H1 (cell line): ENCODE measurements around the gene MRPL20. TPM values are rescaled to one million over a fixed set of nuclear protein-coding genes. Genes with fewer than 3 reads are reported as not detected.

Experiments
- CTCF ChIA-PET: fragments of 300-600 bp; sonication (Branson Sonifier 250); formaldehyde crosslinking; loops from one replicate; lab custom pipeline; 2021; ENCODE audit not compliant: partially characterized antibody; lab: Charles Lee
- POLR2A ChIA-PET: fragments of 300-600 bp; sonication (Branson Sonifier 250); formaldehyde crosslinking; loops from one replicate; lab custom pipeline; 2021; ENCODE audit warnings: inconsistent platforms; ENCODE audit not compliant: partially characterized antibody; lab: Charles Lee
- DNase-seq, 2 experiments: peaks; one replicate each; pipeline versions ENCODE4 v3.0.0 to v3.0.0-alpha.2; 2010 to 2022; ENCODE audit warnings: low spot score in 2 of 2, low read depth in 1 of 2, mixed read lengths in 1 of 2
- FAIRE-seq: peaks from 2 replicates; lab custom pipeline; 2011; peaks lifted over from hg19 to GRCh38; lab: Jason Lieb, UNC
- H2AFZ ChIP-seq: 2 replicates; pipeline ENCODE4 v1.8.1; 2012; ENCODE audit warnings: low read length, inconsistent platforms
- H2AK5ac ChIP-seq: 2 replicates; pipeline ENCODE4 v1.6.1; 2013; ENCODE audit warnings: low read depth, low read length
- H2BK120ac ChIP-seq: replicated peaks from 2 replicates; pipeline ENCODE3; 2013; ENCODE audit warnings: low read depth, low read length, inconsistent platforms
- H2BK12ac ChIP-seq: 2 replicates; pipeline ENCODE4 v1.6.1; 2013; ENCODE audit warnings: low read depth, low read length
- H2BK15ac ChIP-seq: 2 replicates; pipeline ENCODE4 v1.6.1; 2013; ENCODE audit warnings: low read length
- H2BK20ac ChIP-seq: 2 replicates; pipeline ENCODE4 v1.6.1; 2013; ENCODE audit warnings: low read length
- H2BK5ac ChIP-seq: 2 replicates; pipeline ENCODE4 v1.6.1; 2013; ENCODE audit warnings: low read depth, low read length
- H3K14ac ChIP-seq: 2 replicates; pipeline ENCODE4 v1.6.1; 2013; ENCODE audit warnings: inconsistent platforms; ENCODE audit not compliant: insufficient read length
- H3K18ac ChIP-seq: 2 replicates; pipeline ENCODE4 v1.6.1; 2013; ENCODE audit warnings: low read length; ENCODE audit errors: extremely low read depth
- H3K23ac ChIP-seq: 2 replicates; pipeline ENCODE4 v1.6.1; 2013; ENCODE audit warnings: inconsistent platforms; ENCODE audit not compliant: insufficient read length
- H3K23me2 ChIP-seq: 2 replicates; pipeline ENCODE4 v1.6.1; 2013; ENCODE audit warnings: low read depth, low read length
- H3K27ac ChIP-seq: 2 replicates; pipeline ENCODE4 v1.6.1; 2011; ENCODE audit warnings: low read depth, low read length, inconsistent platforms
- H3K27me3 ChIP-seq, 4 experiments: replicated peaks in 1 of 4; 1 replicate in 1 of 4; 2 replicates in 3 of 4; pipeline versions ENCODE4 v1.6.1 to v1.8.1; 2011 to 2013; ENCODE audit warnings: low read length in 3 of 4, mild to moderate bottlenecking in 3 of 4, inconsistent platforms in 2 of 4, mixed read lengths in 2 of 4, moderate library complexity in 1 of 4; ENCODE audit not compliant: control insufficient read depth in 3 of 4, insufficient read depth in 3 of 4; ENCODE audit errors: extremely low read depth in 1 of 4
- H3K36me3 ChIP-seq, 4 experiments: 2 replicates each; pipeline versions ENCODE4 v1.6.1 to v1.8.1; 2011 to 2013; ENCODE audit warnings: mild to moderate bottlenecking in 4 of 4, low read length in 3 of 4, moderate library complexity in 2 of 4, control low read depth in 1 of 4, inconsistent platforms in 1 of 4; ENCODE audit not compliant: insufficient read depth in 4 of 4, control insufficient read depth in 2 of 4
- H3K4ac ChIP-seq: replicated peaks from 2 replicates; pipeline ENCODE3; 2013; ENCODE audit warnings: low read length, low read depth, mixed read lengths, inconsistent platforms; ENCODE audit not compliant: insufficient read length
- H3K4me1 ChIP-seq, 4 experiments: replicated peaks in 1 of 4; 1 replicate in 1 of 4; 2 replicates in 3 of 4; pipeline versions ENCODE4 v1.6.1 to v1.8.1; 2011 to 2013; ENCODE audit warnings: low read length in 3 of 4, inconsistent platforms in 2 of 4, mixed read lengths in 1 of 4; ENCODE audit not compliant: insufficient read depth in 4 of 4, control insufficient read depth in 3 of 4
- H3K4me2 ChIP-seq, 2 experiments: 2 replicates each; pipeline versions ENCODE4 v1.6.1 to v1.8.1; 2011 to 2013; ENCODE audit warnings: low read depth in 2 of 2, low read length in 2 of 2, control low read depth in 1 of 2, inconsistent platforms in 1 of 2, mild to moderate bottlenecking in 1 of 2; ENCODE audit not compliant: insufficient read depth in 1 of 2
- H3K4me3 ChIP-seq, 4 experiments: fragments of 200-600, 300-600 bp in 1 of 4; sonication (generic), shearing (Covaris generic), sonication (Bioruptor Twin) in 1 of 4; 2 replicates each; pipeline versions ENCODE4 v1.5.1 to v1.8.1; 2011 to 2016; ENCODE audit warnings: low read length in 4 of 4, low read depth in 3 of 4, control low read depth in 2 of 4, inconsistent platforms in 2 of 4, mild to moderate bottlenecking in 2 of 4, mixed read lengths in 1 of 4, moderate library complexity in 1 of 4; ENCODE audit not compliant: insufficient read depth in 2 of 4; ENCODE audit errors: extremely low read depth in 1 of 4
- H3K56ac ChIP-seq: replicated peaks from 2 replicates; pipeline ENCODE3; 2013; ENCODE audit warnings: low read depth, mild to moderate bottlenecking, mixed read lengths, low read length, inconsistent platforms; ENCODE audit not compliant: insufficient read length
- H3K79me1 ChIP-seq: 2 replicates; pipeline ENCODE4 v1.6.1; 2013; ENCODE audit warnings: low read depth, low read length, control low read depth
- H3K79me2 ChIP-seq, 2 experiments: 2 replicates each; pipeline versions ENCODE4 v1.6.1 to v1.8.1; 2012 to 2013; ENCODE audit warnings: low read length in 2 of 2, mild to moderate bottlenecking in 2 of 2, inconsistent platforms in 1 of 2; ENCODE audit not compliant: insufficient read depth in 2 of 2, control insufficient read depth in 1 of 2
- H3K9ac ChIP-seq, 4 experiments: replicated peaks in 1 of 4; 1 replicate in 1 of 4; 2 replicates in 3 of 4; pipeline versions ENCODE4 v1.6.1 to v1.8.1; 2011 to 2013; ENCODE audit warnings: low read depth in 3 of 4, low read length in 3 of 4, control low read depth in 2 of 4, mild to moderate bottlenecking in 2 of 4, moderate library complexity in 2 of 4, inconsistent platforms in 1 of 4; ENCODE audit errors: extremely low read depth in 1 of 4
- H3K9me3 ChIP-seq, 2 experiments: 2 replicates each; pipeline versions ENCODE4 v1.6.1 to v1.8.1; 2012 to 2013; ENCODE audit warnings: mild to moderate bottlenecking in 2 of 2, moderate library complexity in 2 of 2, control low read depth in 1 of 2, inconsistent platforms in 1 of 2, low read depth in 1 of 2, low read length in 1 of 2, mixed read lengths in 1 of 2; ENCODE audit not compliant: insufficient read depth in 2 of 2
- H4K20me1 ChIP-seq, 2 experiments: replicated peaks in 1 of 2; 2 replicates each; pipeline versions ENCODE3 to v1.8.1; 2011 to 2013; ENCODE audit warnings: inconsistent platforms in 2 of 2, low read length in 2 of 2, mild to moderate bottlenecking in 1 of 2; ENCODE audit not compliant: insufficient read depth in 2 of 2, control insufficient read depth in 1 of 2
- H4K5ac ChIP-seq: 2 replicates; pipeline ENCODE4 v1.6.1; 2013; ENCODE audit warnings: low read length, low read depth, mixed read lengths, inconsistent platforms; ENCODE audit not compliant: insufficient read length
- H4K8ac ChIP-seq: 2 replicates; pipeline ENCODE4 v1.8.0; 2013; ENCODE audit warnings: mild to moderate bottlenecking, moderate library complexity, low read length, inconsistent platforms; ENCODE audit not compliant: insufficient read depth; ENCODE audit errors: extremely low read depth
- H4K91ac ChIP-seq: replicated peaks from 2 replicates; pipeline ENCODE3; 2013; ENCODE audit warnings: low read length, mixed read lengths, inconsistent platforms; ENCODE audit not compliant: insufficient read length
- CHD2 ChIP-seq: IDR thresholded peaks from 2 replicates; pipeline ENCODE4 v1.6.1; 2012; ENCODE audit warnings: low read length, improper control_type of control experiment
- CTBP2 ChIP-seq: IDR thresholded peaks from 2 replicates; pipeline ENCODE4 v1.7.0; 2011; ENCODE audit warnings: borderline replicate concordance, mild to moderate bottlenecking, moderate library complexity, mixed read lengths, low read length; ENCODE audit not compliant: insufficient read depth, insufficient read length
- PHF8 ChIP-seq: fragments of 200-600 bp; sonication (generic); conservative IDR thresholded peaks from 2 replicates; pipeline ENCODE4 v1.7.1; 2012; ENCODE audit warnings: low read depth, mild to moderate bottlenecking, inconsistent platforms, low read length, moderate library complexity
- ZNF274 ChIP-seq: IDR thresholded peaks from 2 replicates; pipeline ENCODE4 v1.7.0; 2012; ENCODE audit warnings: low read length, borderline replicate concordance; ENCODE audit errors: extremely low read depth
- WGBS, 2 experiments: shearing (Covaris generic) in 1 of 2; methylation state at CpG; one replicate each; pipeline versions ENCODE4 v1.1.6 to v1.1.7; 2013 to 2015; ENCODE audit warnings: low lambda C conversion rate in 2 of 2, mixed read lengths in 2 of 2, inconsistent platforms in 1 of 2, low coverage in 1 of 2, missing lambda C conversion rate in 1 of 2; ENCODE audit not compliant: insufficient replicate concordance in 2 of 2, insufficient coverage in 1 of 2, insufficient read length in 1 of 2; ENCODE audit errors: extremely low coverage in 1 of 2, missing lambda C conversion rate in 1 of 2; 5-methylcytosine and 5-hydroxymethylcytosine counted together
- polyA plus RNA-seq, 7 experiments: library from polyadenylated mRNA; depleted of rRNA in 3 of 7; stranded (reverse) in 5 of 7; unstranded in 2 of 7; fragments of >200 nt in 5 of 7; fragments of 200-250 nt in 2 of 7; gene quantifications; 1 replicate in 5 of 7; 2 replicates in 1 of 7; 4 replicates in 1 of 7; pipeline versions ENCODE4 v1.2.1 to v1.2.3, GENCODE V29; 2011 to 2013; ENCODE audit warnings: missing spikeins in 2 of 7, mixed read lengths in 2 of 7
- total RNA-seq: library from RNA; stranded (reverse); fragmentation: NEBNext Ultra II Directional; extraction: Animal tissue kit (Norgen Biotek cat#: 25700); gene quantifications from 2 replicates; pipeline ENCODE4 v1.2.1, GENCODE V29; 2021

The MRPL20 gene
- total and polyA plus RNA-seq, 2 of the 8 experiments (the other 6 are each of a cell fraction or from before 2014, with no cell fraction given): 126 to 151 TPM

- ChIA-PET CTCF (interaction anchor here (1.3 kb wide), 1 partner anchor 77 kb away, joined by 3 read pairs; no protein-coding TSS in a partner anchor), POLR2A (interaction anchor here (0.9 to 22.9 kb wide), 8 partner anchors 8 to 149 kb away, joined by 3 to 515 read pairs (median 4); partner anchors contain the start of genes CCNL2 and MRPL20)
- H3K18ac ChIP-seq: no peak overlapping the region; the same call in 1 of the 2 replicates
- H2BK20ac ChIP-seq: no peak overlapping the region
- peaks cover 0 to 3% of the 10 kb centered on the region in 2 experiments; a peak in 1 of 4 replicates for H3K9me3 ChIP-seq
- H3K79me1 ChIP-seq: no peaks in the 10 kb centered on the region
- peaks cover 0 to 41% (median 25%) of the 10 kb centered on the region in 4 experiments; a peak in 6 of 7 replicates for H3K4me1 ChIP-seq
- H3K36me3 ChIP-seq: no peaks in the 10 kb centered on the region; a peak in 1 of 8 replicates
- no peak overlapping the region for H3K4ac ChIP-seq
- WGBS, 2 experiments: 0% methylated on average over 3 of the region's 22 CpGs; no CpG with 5 or more reads in 1 of the 2 experiments
- H3K23me2 ChIP-seq: peaks cover 6% of the 10 kb centered on the region; the same call in 1 of the 2 replicates
- DNase-seq (no peak), FAIRE-seq (no peak)
- no peak overlapping the region for H2BK5ac ChIP-seq
- no peak overlapping the region for H3K9ac ChIP-seq
- peak overlapping the region; percentile 46 to 49; a peak in 3 of 4 replicates for H3K4me2 ChIP-seq
- H4K5ac ChIP-seq: no peak overlapping the region
- H3K4me3 ChIP-seq: peak overlapping the region in 3 of 4 experiments; percentile 17 to 62 (median 50); a peak in 4 of 8 replicates
- H2BK15ac ChIP-seq: no peak overlapping the region
- H2BK12ac ChIP-seq: no peak overlapping the region
- H4K91ac ChIP-seq: no peak overlapping the region
- H3K27me3 ChIP-seq: no peaks in the 10 kb centered on the region
- no peak overlapping the region for H3K14ac ChIP-seq
- H3K79me2 ChIP-seq: no peaks in the 10 kb centered on the region
- TF ChIP-seq ZNF274 (no peak), CTBP2 (no peak), CHD2 (no peak), PHF8 (0 out of 2 replicates have a peak, but pooled peaks have one; percentile 34)
- TF ChIP-seq, all 59 proteins: peak for 1
- Histone ChIP-seq H2BK120ac (no peak overlapping the region), H4K20me1 (no peaks in the 10 kb centered on the region), H3K56ac (no peak overlapping the region), H3K23ac (no peak overlapping the region), H2AK5ac (no peak overlapping the region), H2AFZ (no peak overlapping the region), H3K27ac (no peak overlapping the region), H4K8ac (no peak overlapping the region)
These were observed 20.7 kb upstream of the MRPL20 start for GRCh38 chr1:1427820-1428148.
